ENCODE results near the gene VEZF1. TPM values are rescaled to one million over a fixed set of nuclear protein-coding genes. Genes with fewer than 3 reads are reported as not detected.

VEZF1 gene
- total and polyA plus RNA-seq, 2 of the 8 experiments (the other 6 are each of a cell fraction or from before 2014, with no cell fraction given): 28.9 to 61.9 TPM

- Histone ChIP-seq H3K27ac (ENCODE audit: low read depth, low read length) (no peak overlapping the region), H4K20me1 (replicated peaks in 1 of 2; ENCODE audit: control insufficient read depth in 1 of 2, insufficient read depth in 2 of 2, low read length in 2 of 2) (no peaks in the 10 kb centered on the region), H3K18ac (ENCODE audit: extremely low read depth, low read length) (no peak overlapping the region; the same call in 1 of the 2 replicates), H3K4me3 (ENCODE audit: extremely low read depth in 1 of 4, insufficient read depth in 2 of 4, low read depth in 3 of 4, low read length in 4 of 4) (no peak overlapping the region), H3K56ac (replicated peaks; ENCODE audit: insufficient read length, low read depth, low read length) (no peak overlapping the region), H3K23ac (ENCODE audit: insufficient read length) (no peak overlapping the region), H3K36me3 (ENCODE audit: control insufficient read depth in 2 of 4, insufficient read depth in 4 of 4, low read length in 3 of 4) (no peaks in the 10 kb centered on the region), H3K79me1 (ENCODE audit: low read depth, low read length) (no peaks in the 10 kb centered on the region; the same call in 1 of the 2 replicates), H2BK12ac (ENCODE audit: low read depth, low read length) (0 out of 2 replicates have a peak overlapping the region, but pooled peaks have one; percentile 60), H2BK20ac (ENCODE audit: low read length) (0 out of 2 replicates have a peak overlapping the region, but pooled peaks have one; percentile 32), H3K4me2 (ENCODE audit: insufficient read depth in 1 of 2, low read depth in 2 of 2, low read length in 2 of 2) (no peak overlapping the region), H3K9ac (replicated peaks in 1 of 4; ENCODE audit: extremely low read depth in 1 of 4, low read depth in 3 of 4, low read length in 3 of 4) (no peak overlapping the region), H2BK15ac (ENCODE audit: low read length) (peak overlapping the region; percentile 46; the same call in 1 of the 2 replicates), H4K8ac (ENCODE audit: extremely low read depth, insufficient read depth, low read length) (no peak overlapping the region), H3K9me3 (ENCODE audit: insufficient read depth in 2 of 2, low read depth in 1 of 2, low read length in 1 of 2) (no peaks in the 10 kb centered on the region), H2AK5ac (ENCODE audit: low read depth, low read length) (0 out of 2 replicates have a peak overlapping the region, but pooled peaks have one; percentile 53), H4K5ac (ENCODE audit: insufficient read length, low read depth, low read length) (no peak overlapping the region), H3K14ac (ENCODE audit: insufficient read length) (no peak overlapping the region), H2AFZ (ENCODE audit: low read length) (0 out of 2 replicates have a peak overlapping the region, but pooled peaks have one; percentile 8), H2BK5ac (ENCODE audit: low read depth, low read length) (no peak overlapping the region), H3K27me3 (replicated peaks in 1 of 4; ENCODE audit: control insufficient read depth in 3 of 4, extremely low read depth in 1 of 4, insufficient read depth in 3 of 4, low read length in 3 of 4) (no peaks in the 10 kb centered on the region), H2BK120ac (replicated peaks; ENCODE audit: low read depth, low read length) (no peak overlapping the region), H3K23me2 (ENCODE audit: low read depth, low read length) (no peaks in the 10 kb centered on the region), H4K91ac (replicated peaks; ENCODE audit: insufficient read length, low read length) (no peak overlapping the region), H3K4ac (replicated peaks; ENCODE audit: insufficient read length, low read depth, low read length) (no peak overlapping the region), H3K79me2 (ENCODE audit: control insufficient read depth in 1 of 2, insufficient read depth in 2 of 2, low read length in 2 of 2) (no peaks in the 10 kb centered on the region), H3K4me1 (replicated peaks in 1 of 4; ENCODE audit: control insufficient read depth in 3 of 4, insufficient read depth in 4 of 4, low read length in 3 of 4) (peaks cover 6 to 15% (median 13%) of the 10 kb centered on the region in 4 experiments)
- CTCF ChIA-PET (ENCODE audit: partially characterized antibody): interaction anchor here (0.6 to 5.3 kb wide), 14 partner anchors 12 to 269 kb away, joined by 3 to 65 read pairs (median 4); partner anchors contain the start of gene CUEDC1
- POLR2A ChIA-PET (ENCODE audit: partially characterized antibody): interaction anchor here (0.7 to 2.1 kb wide), 8 partner anchors 9 to 56 kb away, joined by 3 to 8 read pairs (median 4); partner anchors contain the start of gene CUEDC1
- FAIRE-seq: no peak
- no peak for DNase-seq (ENCODE audit: low read depth in 1 of 2, low spot score in 2 of 2)
- 90% methylated on average over 7 of the region's 7 CpGs; no CpG with 5 or more reads in 1 of the 2 experiments for WGBS, 2 experiments (ENCODE audit: extremely low coverage in 1 of 2, insufficient coverage in 1 of 2, insufficient read length in 1 of 2, insufficient replicate concordance in 2 of 2, low coverage in 1 of 2, low lambda C conversion rate in 2 of 2, missing lambda C conversion rate in 1 of 2)
- TF ChIP-seq TAF1 (IDR thresholded peaks at IDR 0.05; ENCODE audit: low read depth, low read length) (no peak), POLR2A (IDR thresholded peaks at IDR 0.05; ENCODE audit: control extremely low read depth in 1 of 2, low read depth in 2 of 2, low read length in 2 of 2) (no peak), SUZ12 (IDR thresholded peaks at IDR 0.05; ENCODE audit: low read length) (no peak), TCF12 (IDR thresholded peaks at IDR 0.05; ENCODE audit: low read depth, low read length) (no peak), BACH1 (IDR thresholded peaks at IDR 0.05; ENCODE audit: low read length) (no peak)
These were observed 48.3 kb downstream of the VEZF1 start for GRCh38 chr17:57939797-57940196.

All from H1 (cell line).